ACHN (cell line): Measurements from ENCODE around the gene CFAP126.
"Not testable (repeated sequence)": the region's sequence is repeated elsewhere in the genome, so short reads cannot be mapped to it uniquely, and the experiment has no call there.

Experiments used
- DNase-seq: peaks from one replicate; pipeline ENCODE4 v3.0.0-alpha.2; 2015
- in situ Hi-C: cut with HindIII; loops from 2 replicates; pipeline ENCODE4 v1.10.0; 2017; ENCODE audit warnings: low sequenced_read_pairs, low pct_ligation_motif_present, low pct_unique_long_range_greater_than_20kb

The CFAP126 gene

DNA sequence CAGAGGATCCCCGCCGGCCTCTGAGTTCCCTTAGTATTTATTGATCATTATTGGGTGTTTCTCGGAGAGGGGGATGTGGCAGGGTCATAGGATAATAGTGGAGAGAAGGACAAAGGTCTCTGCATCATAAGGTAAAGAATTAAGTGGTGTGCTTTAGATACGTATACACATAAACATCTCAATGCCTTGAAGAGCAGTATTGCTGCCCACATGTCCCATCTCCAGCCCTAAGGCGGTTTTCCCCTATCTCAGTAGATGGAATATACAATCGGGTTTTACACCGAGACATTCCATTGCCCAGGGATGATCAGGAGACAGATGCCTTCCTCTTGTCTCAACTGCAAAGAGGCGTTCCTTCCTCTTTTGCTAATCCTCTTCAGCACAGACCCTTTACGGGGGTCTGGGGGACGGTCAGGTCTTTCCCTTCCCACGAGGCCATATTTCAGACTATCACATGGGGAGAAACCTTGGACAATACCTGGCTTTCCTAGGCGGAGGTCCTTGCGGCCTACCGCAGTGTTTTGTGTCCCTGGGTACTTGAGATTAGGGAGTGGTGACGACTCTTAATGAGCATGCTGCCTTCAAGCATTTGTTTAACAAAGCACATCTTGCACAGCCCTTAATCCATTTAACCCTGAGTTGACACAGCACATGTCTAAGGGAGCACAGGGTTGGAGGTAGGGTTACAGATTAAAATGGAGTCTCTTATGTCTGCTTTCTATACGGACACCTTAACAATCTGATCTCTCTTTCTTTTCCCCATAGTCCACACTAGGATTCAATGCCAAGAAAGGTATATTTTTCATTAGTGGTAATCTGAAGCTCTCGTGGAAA lies 51.6 kb downstream of the CFAP126 start:
- DNase-seq: not testable (repeated sequence)
- in situ Hi-C loops: loop anchor here (25.0 kb wide), 1 partner anchor 104 kb away; the partner anchor contains the start of genes APOA2, FCER1G and NDUFS2
